Breast epithelium (tissue), 3 donors: ENCODE results near the gene CPNE7.

Experiments
- POLR2A ChIP-seq: fragments of 450-650 bp; IDR thresholded peaks from one replicate; pipeline ENCODE4 v1.6.1; 2016; ENCODE audit warnings: antibody characterized with exemption, mild to moderate bottlenecking, moderate library complexity
- POLR2AphosphoS5 ChIP-seq, 3 donors: sonication (generic); formaldehyde crosslinking; IDR thresholded peaks; one replicate each; pipeline ENCODE4 v1.6.1; 2017; ENCODE audit warnings: antibody characterized with exemption in 3 of 3
- TF ChIP-seq, protein P1 (sequence below), 3 donors: fragments of 450-650 bp; IDR thresholded peaks; one replicate each; pipeline ENCODE4 v1.5.1; 2016 to 2017; ENCODE audit warnings: antibody characterized with exemption in 3 of 3, mild to moderate bottlenecking in 3 of 3, moderate library complexity in 3 of 3

DNA sequence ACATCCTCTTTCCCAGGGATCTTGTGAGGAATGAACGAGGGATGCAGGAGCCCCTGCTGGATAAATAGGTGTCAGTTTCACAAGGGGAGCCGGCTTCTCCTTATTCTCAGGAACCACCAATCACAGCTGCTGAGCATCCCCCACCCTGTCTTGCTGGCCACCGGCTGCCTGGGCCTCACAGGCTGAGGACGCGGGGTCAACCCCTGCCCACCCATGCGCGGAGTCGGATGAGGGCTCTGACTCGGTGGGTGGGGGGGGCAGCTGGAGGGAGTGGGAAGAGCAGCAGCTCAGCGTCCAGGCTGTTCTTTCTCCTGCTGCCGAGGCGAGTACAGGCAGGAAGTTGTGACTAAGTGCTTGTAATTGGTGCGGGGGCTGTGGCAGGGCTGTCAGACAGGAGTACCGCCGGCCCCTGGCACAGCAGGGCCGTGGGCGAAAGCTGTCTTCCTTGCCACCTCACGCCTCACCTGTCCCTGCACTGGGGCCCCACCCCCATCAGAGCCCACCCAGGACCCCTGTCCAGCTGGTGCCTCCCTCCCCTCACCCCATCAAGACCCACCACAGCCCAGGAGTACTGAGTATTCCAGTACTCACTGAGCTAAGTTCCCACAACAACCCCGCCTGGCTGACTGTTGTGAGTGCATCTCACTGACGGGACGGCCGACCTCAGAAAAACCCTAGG, 26.9 kb downstream of the CPNE7 start:
- TF ChIP-seq POLR2AphosphoS5 (IDR thresholded peaks at IDR 0.05) (no peak), POLR2A (no peak)
- TF ChIP-seq, protein P1, sequence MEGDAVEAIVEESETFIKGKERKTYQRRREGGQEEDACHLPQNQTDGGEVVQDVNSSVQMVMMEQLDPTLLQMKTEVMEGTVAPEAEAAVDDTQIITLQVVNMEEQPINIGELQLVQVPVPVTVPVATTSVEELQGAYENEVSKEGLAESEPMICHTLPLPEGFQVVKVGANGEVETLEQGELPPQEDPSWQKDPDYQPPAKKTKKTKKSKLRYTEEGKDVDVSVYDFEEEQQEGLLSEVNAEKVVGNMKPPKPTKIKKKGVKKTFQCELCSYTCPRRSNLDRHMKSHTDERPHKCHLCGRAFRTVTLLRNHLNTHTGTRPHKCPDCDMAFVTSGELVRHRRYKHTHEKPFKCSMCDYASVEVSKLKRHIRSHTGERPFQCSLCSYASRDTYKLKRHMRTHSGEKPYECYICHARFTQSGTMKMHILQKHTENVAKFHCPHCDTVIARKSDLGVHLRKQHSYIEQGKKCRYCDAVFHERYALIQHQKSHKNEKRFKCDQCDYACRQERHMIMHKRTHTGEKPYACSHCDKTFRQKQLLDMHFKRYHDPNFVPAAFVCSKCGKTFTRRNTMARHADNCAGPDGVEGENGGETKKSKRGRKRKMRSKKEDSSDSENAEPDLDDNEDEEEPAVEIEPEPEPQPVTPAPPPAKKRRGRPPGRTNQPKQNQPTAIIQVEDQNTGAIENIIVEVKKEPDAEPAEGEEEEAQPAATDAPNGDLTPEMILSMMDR (IDR thresholded peaks at IDR 0.05): no peak
